CD4-positive, alpha-beta T cell treated with Interleukin-6 for 4 hours (primary cell): Measurements from ENCODE around the gene PLEKHG1.

Experiments used
- DNase-seq: peaks from one replicate; pipeline ENCODE4 v3.0.0-alpha.2; 2020; ENCODE audit warnings: mixed read lengths

Gene PLEKHG1

GRCh38 chr6:150599199-150600009, at the start of gene PLEKHG1:
Gene PLEKHG1 (plus strand): TSS chr6:150599885. CDS start chr6:150733682, 133,797 bp downstream.
- peak; percentile 54 for DNase-seq

GRCh38 chr6:150550244-150550643, 49.4 kb upstream of the PLEKHG1 start:
- DNase-seq = no peak

- DNase-seq = no peak
Measured at GRCh38 chr6:150557043-150557599, 42.6 kb upstream of the PLEKHG1 start.

GRCh38 chr6:150560004-150560883, 39.4 kb upstream of the PLEKHG1 start:
- no peak for DNase-seq

GRCh38 chr6:150560884-150561219, 38.8 kb upstream of the PLEKHG1 start:
- no peak for DNase-seq

- DNase-seq = no peak
Measured at GRCh38 chr6:150565945-150566344, 33.7 kb upstream of the PLEKHG1 start.

GRCh38 chr6:150566486-150566885, 33.2 kb upstream of the PLEKHG1 start:
- no peak for DNase-seq

GRCh38 chr6:150567380-150567779, 32.3 kb upstream of the PLEKHG1 start:
- DNase-seq = no peak

- DNase-seq = no peak
Measured at GRCh38 chr6:150567823-150568383, 31.8 kb upstream of the PLEKHG1 start.

- no peak for DNase-seq
Measured at GRCh38 chr6:150568560-150568959, 31.1 kb upstream of the PLEKHG1 start.

GRCh38 chr6:150569161-150569560, 30.5 kb upstream of the PLEKHG1 start:
- no peak for DNase-seq

- DNase-seq = no peak
Measured at GRCh38 chr6:150573041-150573681, 26.5 kb upstream of the PLEKHG1 start.

- DNase-seq = no peak
Measured at GRCh38 chr6:150575836-150576235, 23.8 kb upstream of the PLEKHG1 start.

- no peak for DNase-seq
Measured at GRCh38 chr6:150576651-150577226, 22.9 kb upstream of the PLEKHG1 start.

GRCh38 chr6:150579611-150580010, 20.1 kb upstream of the PLEKHG1 start:
- no peak for DNase-seq

- DNase-seq = no peak
Measured at GRCh38 chr6:150580489-150580888, 19.2 kb upstream of the PLEKHG1 start.

GRCh38 chr6:150584065-150584464, 15.6 kb upstream of the PLEKHG1 start:
- no peak for DNase-seq

GRCh38 chr6:150584596-150584995, 15.1 kb upstream of the PLEKHG1 start:
- DNase-seq = no peak

- DNase-seq = no peak
Measured at GRCh38 chr6:150586850-150587359, 12.8 kb upstream of the PLEKHG1 start.

- no peak for DNase-seq
Measured at GRCh38 chr6:150587637-150588036, 12.0 kb upstream of the PLEKHG1 start.

- no peak for DNase-seq
Measured at GRCh38 chr6:150588888-150589499, 10.7 kb upstream of the PLEKHG1 start.

- DNase-seq = no peak
Measured at GRCh38 chr6:150589852-150590251, 9.8 kb upstream of the PLEKHG1 start.
